Dermis lymphatic vessel endothelial cell (primary cell): ENCODE data around the gene MIGA1. TPM values are rescaled to one million over a fixed set of nuclear protein-coding genes. Genes with fewer than 3 reads are reported as not detected.

ENCODE experiments used
- total RNA-seq: library from RNA; depleted of rRNA; stranded (reverse); fragments of >200 nt; gene quantifications from 2 replicates; pipeline ENCODE4 v1.2.1, GENCODE V29; 2014

MIGA1 gene
- 13.2 and 16.7 TPM in 2 replicates for total RNA-seq

GRCh38 chr1:77779529-77780281 is at the start of gene MIGA1:
TSS of gene MIGA1 (plus strand) at chr1:77779649. CDS start at chr1:77783253, 3,604 bp downstream.

GRCh38 chr1:77759071-77760028 is 20.1 kb upstream of the MIGA1 start, which contains the start of gene USP33:
TSS of gene USP33 (minus strand) at chr1:77759852. CDS start at chr1:77741697, 18,155 bp downstream.

DNA sequence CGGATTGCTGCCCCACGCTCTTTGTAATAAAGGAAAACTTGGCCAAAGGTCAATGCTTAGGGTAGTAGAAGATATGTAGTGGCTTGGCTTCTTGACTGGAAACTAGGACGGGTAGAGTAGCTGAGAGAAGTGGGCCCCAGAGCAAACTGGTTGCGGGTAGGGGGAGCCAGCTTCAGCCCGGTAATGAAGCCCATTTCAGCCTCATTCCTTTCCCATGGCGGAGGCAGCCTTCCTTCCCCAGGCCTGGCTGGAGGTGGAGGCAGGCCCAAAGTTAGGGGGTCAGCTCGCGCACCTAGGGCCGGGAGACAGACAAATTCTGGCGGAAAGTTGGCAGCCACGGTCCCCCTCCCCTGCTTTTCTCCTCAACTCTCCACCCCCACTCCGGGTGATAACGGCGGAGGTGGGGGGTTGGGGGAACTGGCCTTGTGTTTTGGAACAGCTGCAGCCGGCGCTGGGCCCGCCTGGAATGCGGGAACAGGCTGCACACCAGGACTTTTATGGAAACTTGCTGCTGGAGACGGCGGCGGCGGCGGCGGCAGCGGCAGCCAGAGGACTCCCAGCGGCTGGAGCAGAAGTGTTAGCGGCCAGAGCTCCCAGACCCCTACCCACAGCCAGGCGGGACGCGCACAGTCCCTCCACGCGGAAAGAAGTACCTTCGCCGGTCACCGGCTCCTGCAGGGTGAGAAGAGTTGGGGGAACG is 108.8 kb downstream of the MIGA1 start, which contains the start of gene NEXN:
Gene NEXN (plus strand): TSS at position 544 of the 700 bp plus-strand sequence. CDS start 27,483 bp downstream, outside the sequence.

Other genes with a start within 250 kb of the MIGA1 start
- gene ZZZ3, start 97.0 kb upstream of the MIGA1 start, total RNA-seq = 69.5 and 81.5 TPM in 2 replicates
- gene USP33, start 19.8 kb upstream of the MIGA1 start, total RNA-seq = 98.8 and 115 TPM in 2 replicates
- gene NEXN, start 109.0 kb downstream of the MIGA1 start, total RNA-seq = 1.4 and 2.9 TPM in 2 replicates
- 86.0 and 115 TPM in 2 replicates for gene FUBP1, start 199.4 kb downstream of the MIGA1 start, total RNA-seq
- gene DNAJB4, start 225.3 kb downstream of the MIGA1 start, total RNA-seq = 224 and 234 TPM in 2 replicates